VCaP (cell line): ENCODE results near the gene DEGS2.

Experiments used
- H3K27ac ChIP-seq: fragments of 450-650 bp; 2 replicates; pipeline ENCODE4 v1.5.1; 2017
- CTCF ChIP-seq: fragments of 450-650 bp; conservative IDR thresholded peaks from 2 replicates; pipeline ENCODE4 v1.5.1; 2017; ENCODE audit warnings: mild to moderate bottlenecking, moderate library complexity

DEGS2 gene

GRCh38 chr14:100144996-100145646 lies 14.3 kb downstream of the DEGS2 start:
- peak overlapping the region; percentile 83 for H3K27ac ChIP-seq
- TF ChIP-seq CTCF: no peak

- peak overlapping the region; percentile 83 for H3K27ac ChIP-seq
- no peak for TF ChIP-seq CTCF
These were observed 14.8 kb downstream of the DEGS2 start for GRCh38 chr14:100144645-100144995.

- peak overlapping the region; percentile 83 for H3K27ac ChIP-seq
These were observed 15.5 kb downstream of the DEGS2 start for GRCh38 chr14:100143934-100144333.

GRCh38 chr14:100143523-100143922 lies 15.9 kb downstream of the DEGS2 start:
- TF ChIP-seq CTCF: no peak
- peak overlapping the region; percentile 83 for H3K27ac ChIP-seq

More at GRCh38 chr14:100143934-100144333, 15.5 kb downstream of the DEGS2 start:
- no peak for TF ChIP-seq CTCF

- peak overlapping the region; percentile 83 for H3K27ac ChIP-seq
- no peak for TF ChIP-seq CTCF
These were observed 17.1 kb downstream of the DEGS2 start for GRCh38 chr14:100142073-100143040.

- no peak for TF ChIP-seq CTCF
These were observed 18.3 kb downstream of the DEGS2 start for GRCh38 chr14:100141098-100141497.

GRCh38 chr14:100140452-100141078 lies 18.9 kb downstream of the DEGS2 start:
- TF ChIP-seq CTCF: no peak
- H3K27ac ChIP-seq: peak overlapping the region; percentile 83

More at GRCh38 chr14:100141098-100141497, 18.3 kb downstream of the DEGS2 start:
- H3K27ac ChIP-seq: peak overlapping the region; percentile 83
